Suprapubic skin (tissue), 3 donors: Measurements from ENCODE around the gene IQCB1.

ENCODE experiments used
- CTCF ChIP-seq, 2 donors: fragments of 200-600 bp in 1 of 2; fragments of 450-650 bp in 1 of 2; sonication (generic) in 1 of 2; IDR thresholded peaks; one replicate each; pipeline ENCODE4 v1.5.1; 2016 to 2019; ENCODE audit warnings: antibody characterized with exemption in 2 of 2, mild to moderate bottlenecking in 1 of 2, moderate library complexity in 1 of 2
- POLR2A ChIP-seq, 2 donors: fragments of 450-650 bp; IDR thresholded peaks; one replicate each; pipeline ENCODE4 v1.6.1; 2017; ENCODE audit warnings: antibody characterized with exemption in 2 of 2, mild to moderate bottlenecking in 2 of 2, moderate library complexity in 2 of 2

DNA sequence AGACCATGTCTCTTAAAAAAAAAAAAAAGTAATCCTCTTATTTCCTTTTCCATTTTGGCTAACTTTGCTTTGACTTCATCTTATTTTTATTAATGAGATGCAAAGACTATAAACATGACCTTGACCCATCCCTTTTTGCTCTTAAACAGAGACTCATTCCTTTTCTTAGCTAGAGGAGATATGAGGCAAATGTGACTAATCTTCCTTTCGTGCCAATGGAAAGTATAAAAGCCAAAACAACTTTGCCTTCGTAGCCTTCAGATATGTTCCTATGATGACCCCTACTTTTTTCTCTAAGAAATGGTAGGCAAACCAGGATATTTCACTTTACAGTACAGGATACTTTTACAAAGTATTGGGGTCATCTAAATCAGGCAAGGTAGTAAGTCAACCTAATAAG, 48.4 kb downstream of the IQCB1 start:
- no peak for TF ChIP-seq CTCF (IDR thresholded peaks at IDR 0.05)
- no peak for TF ChIP-seq POLR2A (IDR thresholded peaks at IDR 0.05)
